Ishikawa (cell line): Measurements from ENCODE around the gene ZNF343.

Experiments used
- CREB1 ChIP-seq: IDR thresholded peaks from 2 replicates; pipeline ENCODE4 v1.6.1; 2012; ENCODE audit warnings: low read depth
- EGR1 ChIP-seq: IDR thresholded peaks from 2 replicates; pipeline ENCODE4 v1.6.1; 2012

DNA sequence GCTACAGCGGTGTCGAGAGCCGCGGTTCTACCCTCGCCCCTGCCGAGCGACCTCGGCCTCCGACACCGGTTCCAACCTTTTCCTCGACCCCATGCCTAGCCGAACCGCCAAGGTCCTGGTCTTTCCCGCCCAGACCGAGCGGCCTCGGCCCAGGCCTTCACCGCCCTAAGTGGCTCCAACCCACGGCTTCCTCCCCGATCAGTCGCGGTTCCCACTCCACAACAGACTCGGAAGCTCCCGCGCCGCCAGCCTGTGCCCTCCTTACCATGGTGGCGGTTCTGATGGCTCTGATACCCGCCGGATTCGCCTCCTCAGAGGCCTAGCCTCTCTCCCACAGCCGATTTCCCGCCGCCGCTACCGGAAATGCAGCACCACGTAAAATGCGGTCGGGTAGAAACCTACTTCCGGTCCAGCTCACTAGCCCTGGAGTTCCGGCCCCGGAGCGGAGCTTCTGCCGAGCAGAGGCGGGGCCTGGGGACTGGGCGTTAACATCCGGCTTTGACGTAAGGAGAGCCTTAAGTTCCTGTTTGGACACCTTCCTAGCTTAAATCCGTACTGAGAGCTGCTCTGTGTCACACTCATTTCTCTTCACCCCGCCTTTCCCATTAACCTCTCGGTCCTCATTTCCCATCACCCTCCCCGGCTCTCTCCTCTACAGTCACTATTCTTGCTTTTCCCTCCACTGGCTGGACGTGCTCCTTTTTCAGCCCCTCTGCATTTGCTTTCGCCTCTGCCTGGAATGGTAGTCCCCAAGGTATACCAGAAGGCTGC, 38.1 kb downstream of the ZNF343 start, which contains the start of gene SNRPB:
- no peak for TF ChIP-seq CREB1
- no peak for TF ChIP-seq EGR1
